Glutamatergic neuron (in vitro differentiated cells): ENCODE measurements around the gene USP16. TPM values are rescaled to one million over a fixed set of nuclear protein-coding genes. Genes with fewer than 3 reads are reported as not detected.

ENCODE experiments used
- DNase-seq: peaks from one replicate; pipeline ENCODE4 v3.0.0; 2022
- H3K27ac Mint-ChIP-seq: one replicate; pipeline ENCODE4 v1.8.0; 2020; ENCODE audit warnings: mild to moderate bottlenecking, mixed read lengths, inconsistent platforms; ENCODE audit not compliant: unreplicated experiment
- H3K27me3 Mint-ChIP-seq: one replicate; pipeline ENCODE4 v1.8.0; 2020; ENCODE audit warnings: mild to moderate bottlenecking, moderate library complexity, mixed read lengths, inconsistent platforms; ENCODE audit not compliant: unreplicated experiment
- H3K36me3 Mint-ChIP-seq: one replicate; pipeline ENCODE4 v1.8.0; 2020; ENCODE audit warnings: mild to moderate bottlenecking, mixed read lengths, inconsistent platforms; ENCODE audit not compliant: unreplicated experiment
- H3K4me1 Mint-ChIP-seq: one replicate; pipeline ENCODE4 v1.8.0; 2020; ENCODE audit warnings: mild to moderate bottlenecking, low read depth, mixed read lengths, inconsistent platforms; ENCODE audit not compliant: unreplicated experiment
- H3K4me3 Mint-ChIP-seq: one replicate; pipeline ENCODE4 v1.8.0; 2020; ENCODE audit warnings: mild to moderate bottlenecking, mixed read lengths, inconsistent platforms; ENCODE audit not compliant: unreplicated experiment
- H3K9me3 Mint-ChIP-seq: one replicate; pipeline ENCODE4 v1.8.0; 2020; ENCODE audit warnings: mild to moderate bottlenecking, moderate library complexity, mixed read lengths, inconsistent platforms; ENCODE audit not compliant: unreplicated experiment
- total RNA-seq: library from RNA; stranded (reverse); fragmentation: NEBNext Ultra II Directional; extraction: Animal tissue kit (Norgen Biotek cat#: 25700); gene quantifications from one replicate; pipeline ENCODE4 v1.2.1, GENCODE V29; 2021; ENCODE audit not compliant: unreplicated experiment
- TF ChIP-seq, protein P1 (sequence below): fragments of 200-600 bp; sonication (generic); IDR thresholded peaks from one replicate; pipeline ENCODE4 v1.5.0; 2021; ENCODE audit not compliant: partially characterized antibody, unreplicated experiment

USP16 gene
- total RNA-seq, 1 donor from 2014 or later: 21.9 TPM

DNA sequence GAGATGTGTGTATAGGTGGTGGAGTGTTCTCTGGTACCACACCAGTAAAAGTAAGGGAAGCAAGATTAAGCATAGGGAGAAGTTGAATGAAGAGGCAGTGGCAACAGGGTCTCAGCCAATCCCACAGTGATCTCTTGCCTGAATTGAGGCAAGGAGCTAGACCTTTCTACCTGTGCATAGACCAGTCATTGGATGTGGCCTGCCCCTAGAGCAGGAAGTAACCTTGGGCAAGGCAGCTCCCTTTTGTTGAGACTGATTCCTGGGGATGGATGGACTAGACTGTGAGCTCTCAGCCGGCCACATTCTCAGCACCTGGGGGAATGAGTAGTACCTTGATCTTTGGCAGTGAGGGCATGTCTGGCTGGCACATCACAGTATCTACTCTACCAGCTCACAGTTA is 6.4 kb downstream of the USP16 start:
- no peak overlapping the region for H3K4me3 Mint-ChIP-seq
- H3K4me1 Mint-ChIP-seq: no peaks in the 10 kb centered on the region
- no peak for DNase-seq
- no peaks in the 10 kb centered on the region for H3K36me3 Mint-ChIP-seq
- no peaks in the 10 kb centered on the region for H3K27me3 Mint-ChIP-seq
- TF ChIP-seq, protein P1, sequence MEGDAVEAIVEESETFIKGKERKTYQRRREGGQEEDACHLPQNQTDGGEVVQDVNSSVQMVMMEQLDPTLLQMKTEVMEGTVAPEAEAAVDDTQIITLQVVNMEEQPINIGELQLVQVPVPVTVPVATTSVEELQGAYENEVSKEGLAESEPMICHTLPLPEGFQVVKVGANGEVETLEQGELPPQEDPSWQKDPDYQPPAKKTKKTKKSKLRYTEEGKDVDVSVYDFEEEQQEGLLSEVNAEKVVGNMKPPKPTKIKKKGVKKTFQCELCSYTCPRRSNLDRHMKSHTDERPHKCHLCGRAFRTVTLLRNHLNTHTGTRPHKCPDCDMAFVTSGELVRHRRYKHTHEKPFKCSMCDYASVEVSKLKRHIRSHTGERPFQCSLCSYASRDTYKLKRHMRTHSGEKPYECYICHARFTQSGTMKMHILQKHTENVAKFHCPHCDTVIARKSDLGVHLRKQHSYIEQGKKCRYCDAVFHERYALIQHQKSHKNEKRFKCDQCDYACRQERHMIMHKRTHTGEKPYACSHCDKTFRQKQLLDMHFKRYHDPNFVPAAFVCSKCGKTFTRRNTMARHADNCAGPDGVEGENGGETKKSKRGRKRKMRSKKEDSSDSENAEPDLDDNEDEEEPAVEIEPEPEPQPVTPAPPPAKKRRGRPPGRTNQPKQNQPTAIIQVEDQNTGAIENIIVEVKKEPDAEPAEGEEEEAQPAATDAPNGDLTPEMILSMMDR: no peak
- no peak overlapping the region for H3K27ac Mint-ChIP-seq
- H3K9me3 Mint-ChIP-seq: no peaks in the 10 kb centered on the region

DNA sequence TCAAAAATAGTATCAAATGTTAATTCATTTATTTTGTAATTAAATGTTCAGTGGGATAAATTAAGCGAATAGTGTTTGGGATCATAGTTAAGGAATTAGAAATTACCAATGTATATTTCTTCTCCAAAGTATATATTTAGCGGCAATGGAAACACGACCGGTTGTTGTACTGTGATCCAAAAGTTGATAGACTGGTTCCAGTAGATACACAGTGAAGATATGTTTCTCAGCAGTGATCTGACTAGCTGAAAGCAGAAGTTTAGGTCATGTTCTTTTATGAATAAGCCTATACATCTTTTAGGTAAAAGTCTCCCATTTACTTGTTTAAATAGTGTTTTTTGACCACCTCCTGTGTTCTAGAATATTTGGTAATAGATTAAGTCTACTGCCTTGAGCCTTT is 8.8 kb downstream of the USP16 start:
- Mint-ChIP-seq H3K27ac (no peak overlapping the region), H3K36me3 (no peaks in the 10 kb centered on the region), H3K27me3 (no peaks in the 10 kb centered on the region), H3K9me3 (no peaks in the 10 kb centered on the region), H3K4me1 (no peaks in the 10 kb centered on the region), H3K4me3 (no peak overlapping the region)
- TF ChIP-seq, protein P1: no peak
- DNase-seq: no peak

DNA sequence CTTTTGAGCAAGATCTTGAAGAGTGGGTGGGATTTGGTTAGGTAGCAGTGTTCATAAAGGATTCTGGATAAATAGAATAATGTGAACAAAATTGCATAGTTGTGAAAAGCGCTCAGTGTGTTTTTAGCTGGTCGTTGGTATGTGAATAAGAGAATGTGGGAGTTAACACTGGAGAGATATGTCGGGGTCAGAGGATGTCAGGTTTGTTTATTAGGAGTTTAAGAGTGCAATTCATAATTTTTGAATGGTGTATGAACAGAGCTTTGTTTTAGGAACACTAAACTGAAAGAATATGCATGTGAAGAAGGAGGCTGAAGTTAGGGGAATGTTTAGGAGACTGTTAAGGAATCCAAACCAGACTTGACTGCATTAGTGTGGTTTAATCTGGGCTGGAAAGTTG is 9.4 kb downstream of the USP16 start:
- Mint-ChIP-seq H3K4me3 (no peak overlapping the region), H3K27me3 (no peaks in the 10 kb centered on the region), H3K9me3 (no peaks in the 10 kb centered on the region), H3K27ac (no peak overlapping the region), H3K36me3 (no peaks in the 10 kb centered on the region), H3K4me1 (no peaks in the 10 kb centered on the region)
- TF ChIP-seq, protein P1: no peak
- no peak for DNase-seq

DNA sequence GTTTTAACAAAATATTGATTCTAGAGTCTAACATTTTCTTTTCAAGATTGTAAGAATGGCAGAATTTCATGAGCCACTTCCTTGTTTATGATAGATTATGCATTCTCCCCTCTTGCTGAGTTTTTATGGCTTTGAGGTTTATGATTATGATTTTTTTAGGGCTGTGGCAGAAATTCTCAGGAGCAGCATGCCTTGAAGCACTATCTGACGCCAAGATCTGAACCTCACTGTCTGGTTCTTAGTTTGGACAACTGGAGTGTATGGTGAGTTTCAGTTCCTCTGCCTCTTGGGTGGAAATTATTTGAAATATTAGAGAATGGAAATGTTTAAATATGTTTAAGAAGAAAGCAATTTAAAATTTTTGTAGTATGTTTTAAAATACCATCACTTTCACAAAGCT is 10.2 kb downstream of the USP16 start:
- no peaks in the 10 kb centered on the region for H3K4me1 Mint-ChIP-seq
- no peaks in the 10 kb centered on the region for H3K36me3 Mint-ChIP-seq
- no peak for DNase-seq

DNA sequence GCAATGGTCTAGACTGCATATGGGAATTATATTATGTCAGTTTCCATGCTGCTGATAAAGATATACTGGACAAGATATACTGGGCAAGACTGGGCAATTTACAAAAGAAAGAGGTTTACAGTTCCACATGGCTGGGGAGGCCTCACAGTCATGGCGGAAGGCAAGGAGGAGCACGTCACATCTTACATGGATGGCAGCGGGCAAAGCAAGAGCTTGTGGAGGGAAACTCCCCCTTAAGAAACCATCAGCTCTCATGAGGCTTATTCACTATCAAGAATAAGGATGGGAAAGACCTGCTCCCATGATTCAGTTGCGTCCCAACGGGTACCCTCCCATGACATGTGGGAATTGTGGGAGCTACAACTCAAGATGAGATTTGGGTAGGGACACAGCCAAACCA is 27.8 kb downstream of the USP16 start:
- Mint-ChIP-seq H3K27me3 (no peaks in the 10 kb centered on the region), H3K36me3 (no peaks in the 10 kb centered on the region), H3K9me3 (no peaks in the 10 kb centered on the region)

More for the DNA sequence above, 10.2 kb downstream of the USP16 start:
- Mint-ChIP-seq H3K27me3 (no peaks in the 10 kb centered on the region), H3K27ac (no peak overlapping the region), H3K9me3 (no peaks in the 10 kb centered on the region), H3K4me3 (no peak overlapping the region)
- TF ChIP-seq, protein P1: no peak

More for the DNA sequence above, 27.8 kb downstream of the USP16 start:
- Mint-ChIP-seq H3K4me1 (no peaks in the 10 kb centered on the region), H3K4me3 (no peak overlapping the region), H3K27ac (no peak overlapping the region)
- DNase-seq: no peak
- TF ChIP-seq, protein P1: no peak
